ENCODE measurements around the gene BAIAP2L1. TPM values are rescaled to one million over a fixed set of nuclear protein-coding genes. Genes with fewer than 3 reads are reported as not detected.
"Not testable (repeated sequence)": the region's sequence is repeated elsewhere in the genome, so short reads cannot be mapped to it uniquely, and the experiment has no call there.

BAIAP2L1 gene
- total RNA-seq, 4 donors from 2014 or later, result 1.0 to 4.3 (median 2.1) TPM; not detected in 1

GRCh38 chr7:98418271-98418635 lies 17.4 kb upstream of the BAIAP2L1 start:
- DNase-seq, result no peak
- no peaks in the 10 kb centered on the region for H3K4me1 ChIP-seq
- H3K4me3 ChIP-seq, result no peak overlapping the region
- intact Hi-C loops (cut with DNase I; ENCODE audit: low total_unique reads), result no loop called here
- TF ChIP-seq POLR2A (IDR thresholded peaks at IDR 0.05), result no peak
- TF ChIP-seq CTCF (IDR thresholded peaks at IDR 0.05), result no peak
- H3K9me3 ChIP-seq, result no peaks in the 10 kb centered on the region
- H3K27me3 ChIP-seq, result no peaks in the 10 kb centered on the region
- H3K36me3 ChIP-seq, result no peaks in the 10 kb centered on the region
- no peak overlapping the region for H3K27ac ChIP-seq

GRCh38 chr7:98417604-98418270 lies 16.8 kb upstream of the BAIAP2L1 start:
- H3K4me1 ChIP-seq; intact Hi-C loops (cut with DNase I; ENCODE audit: low total_unique reads); H3K27me3 ChIP-seq; H3K27ac ChIP-seq; H3K36me3 ChIP-seq; H3K9me3 ChIP-seq; DNase-seq; H3K4me3 ChIP-seq: not testable (repeated sequence)

DNA sequence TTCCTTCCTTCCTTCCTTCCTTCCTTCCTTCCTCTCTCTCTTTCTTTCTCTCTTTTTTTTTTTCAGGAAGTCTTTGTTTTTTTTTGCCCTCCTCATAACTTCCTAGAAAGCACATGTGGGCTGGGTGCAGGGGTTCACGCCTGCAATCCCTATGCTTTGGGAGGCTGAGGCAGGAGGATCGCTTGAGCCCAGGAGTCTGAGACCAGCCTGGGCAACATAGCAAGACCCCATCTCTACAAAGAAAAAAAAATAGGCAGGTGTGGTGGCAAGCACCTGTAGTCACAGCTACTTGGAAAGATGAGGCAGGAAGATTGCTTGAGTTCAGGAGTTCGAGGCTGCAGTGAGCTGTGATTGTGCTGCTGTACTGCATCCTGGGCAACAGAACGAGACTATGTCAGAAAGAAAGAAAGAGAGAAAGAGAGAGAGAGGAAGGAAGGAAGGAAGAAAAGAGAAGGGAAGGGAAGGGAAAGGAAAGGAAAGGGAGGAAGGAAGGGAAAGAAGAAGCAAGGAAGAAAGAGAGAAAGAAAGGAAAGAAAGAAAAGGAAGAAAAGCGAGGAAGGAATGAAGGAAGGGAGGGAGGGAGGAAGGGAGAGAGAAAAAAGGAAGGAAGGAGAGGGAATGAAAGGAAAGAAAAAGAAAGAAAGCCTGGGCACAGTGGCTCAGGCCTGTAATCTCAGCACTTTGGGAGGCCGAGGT lies 13.5 kb upstream of the BAIAP2L1 start:
- intact Hi-C loops (cut with DNase I; ENCODE audit: low total_unique reads), result no loop called here
- Histone ChIP-seq H3K27me3 (no peaks in the 10 kb centered on the region), H3K4me3 (no peak overlapping the region), H3K36me3 (no peaks in the 10 kb centered on the region), H3K4me1 (no peaks in the 10 kb centered on the region), H3K9me3 (no peaks in the 10 kb centered on the region), H3K27ac (no peak overlapping the region)
- no peak for DNase-seq
- TF ChIP-seq CTCF (IDR thresholded peaks at IDR 0.05) (no peak), POLR2A (IDR thresholded peaks at IDR 0.05) (no peak)

DNA sequence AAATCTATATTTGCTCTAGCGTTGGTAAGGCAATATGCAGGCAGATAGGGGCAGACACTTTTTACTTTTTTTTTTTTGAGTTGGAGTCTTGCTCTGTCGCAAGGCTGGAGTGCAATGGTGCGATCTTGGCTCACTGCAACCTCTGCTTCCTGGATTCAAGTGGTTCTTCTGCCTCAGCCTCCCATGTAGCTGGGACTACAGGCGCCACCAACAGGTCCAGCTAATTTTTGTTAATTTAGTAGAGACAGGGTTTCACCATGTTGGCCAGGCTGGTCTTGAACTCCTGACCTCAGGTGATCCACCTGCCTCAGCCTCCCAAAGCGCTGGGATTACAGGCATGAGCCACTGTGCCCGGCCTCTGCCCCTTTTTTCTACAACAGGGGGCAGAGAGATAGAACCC lies 12.8 kb upstream of the BAIAP2L1 start:
- H3K4me1 ChIP-seq; H3K36me3 ChIP-seq; H3K27me3 ChIP-seq; H3K9me3 ChIP-seq; DNase-seq; H3K27ac ChIP-seq; H3K4me3 ChIP-seq; intact Hi-C loops (cut with DNase I; ENCODE audit: low total_unique reads): not testable (repeated sequence)

DNA sequence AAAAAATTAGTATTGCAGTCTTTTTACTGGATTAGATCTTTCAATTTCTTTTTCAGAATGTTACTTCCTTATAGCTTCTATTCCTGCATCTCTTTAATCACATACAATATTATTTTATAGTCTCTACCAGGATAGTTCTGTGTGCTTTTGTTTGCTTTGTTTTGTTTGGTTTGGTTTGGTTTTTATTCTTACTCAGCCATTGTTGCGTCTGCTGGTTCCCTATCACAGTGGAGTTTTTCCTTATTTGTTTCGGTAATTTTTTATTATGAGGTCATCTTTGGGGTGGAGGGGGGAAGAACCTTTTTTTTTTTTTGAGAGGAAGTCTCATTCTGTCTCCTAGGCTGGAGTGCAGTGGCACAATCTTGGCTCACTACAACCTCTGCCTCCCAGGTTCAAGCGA lies 9.0 kb upstream of the BAIAP2L1 start:
- Histone ChIP-seq H3K4me1 (no peaks in the 10 kb centered on the region), H3K36me3 (no peaks in the 10 kb centered on the region), H3K4me3 (no peak overlapping the region), H3K27me3 (no peaks in the 10 kb centered on the region), H3K9me3 (no peaks in the 10 kb centered on the region), H3K27ac (no peak overlapping the region)
- no peak for DNase-seq
- intact Hi-C loops (cut with DNase I; ENCODE audit: low total_unique reads), result no loop called here
- TF ChIP-seq POLR2A (IDR thresholded peaks at IDR 0.05), result no peak
- no peak for TF ChIP-seq CTCF (IDR thresholded peaks at IDR 0.05)

DNA sequence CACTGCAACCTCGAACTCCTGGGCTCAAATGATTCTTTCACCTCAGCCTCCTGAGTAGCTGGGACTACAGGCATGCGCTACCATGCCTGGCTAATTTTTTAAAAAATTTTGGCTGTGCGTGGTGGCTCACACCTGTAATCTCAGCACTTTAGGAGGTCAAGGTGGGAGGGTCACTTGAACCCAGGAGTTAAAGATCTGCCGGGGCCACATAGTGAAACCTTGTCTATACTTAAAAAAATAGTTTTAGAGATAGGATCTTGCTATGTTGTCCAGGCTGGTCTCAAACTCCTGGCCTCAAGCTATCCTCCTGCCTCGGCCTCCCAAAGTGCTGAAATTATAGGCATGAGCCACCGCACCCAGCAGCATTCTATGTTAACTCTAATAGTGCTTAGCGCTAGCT lies 7.3 kb upstream of the BAIAP2L1 start:
- H3K9me3 ChIP-seq; H3K4me3 ChIP-seq; H3K27ac ChIP-seq; H3K27me3 ChIP-seq; H3K4me1 ChIP-seq; H3K36me3 ChIP-seq; intact Hi-C loops (cut with DNase I; ENCODE audit: low total_unique reads); DNase-seq: not testable (repeated sequence)

All from uterus (tissue), 4 donors.